ENCODE measurements around the gene CAPZA1.

CAPZA1 gene

GRCh38 chr1:112643080-112643479, 23.4 kb downstream of the CAPZA1 start:
- no peak for DNase-seq (ENCODE audit: low spot score)
- no peak for TF ChIP-seq CTCF (IDR thresholded peaks at IDR 0.05; ENCODE audit: extremely low read depth, missing control alignments)

GRCh38 chr1:112646225-112646624, 26.6 kb downstream of the CAPZA1 start:
- DNase-seq (ENCODE audit: low spot score): no peak
- no peak for TF ChIP-seq CTCF (IDR thresholded peaks at IDR 0.05; ENCODE audit: extremely low read depth, missing control alignments)

GRCh38 chr1:112651205-112651604, 31.6 kb downstream of the CAPZA1 start:
- TF ChIP-seq CTCF (IDR thresholded peaks at IDR 0.05; ENCODE audit: extremely low read depth, missing control alignments): no peak
- no peak for DNase-seq (ENCODE audit: low spot score)

GRCh38 chr1:112665857-112666256, 46.2 kb downstream of the CAPZA1 start:
- no peak for DNase-seq (ENCODE audit: low spot score)
- TF ChIP-seq CTCF (IDR thresholded peaks at IDR 0.05; ENCODE audit: extremely low read depth, missing control alignments): no peak

GRCh38 chr1:112666946-112667345, 47.3 kb downstream of the CAPZA1 start:
- TF ChIP-seq CTCF (IDR thresholded peaks at IDR 0.05; ENCODE audit: extremely low read depth, missing control alignments): no peak
- no peak for DNase-seq (ENCODE audit: low spot score)

GRCh38 chr1:112672009-112672408, 52.4 kb downstream of the CAPZA1 start:
- TF ChIP-seq CTCF (IDR thresholded peaks at IDR 0.05; ENCODE audit: extremely low read depth, missing control alignments): no peak
- no peak for DNase-seq (ENCODE audit: low spot score)

GRCh38 chr1:112672842-112673241, 53.2 kb downstream of the CAPZA1 start:
- TF ChIP-seq CTCF (IDR thresholded peaks at IDR 0.05; ENCODE audit: extremely low read depth, missing control alignments): no peak
- no peak for DNase-seq (ENCODE audit: low spot score)

All from GM20000 (cell line).